HFFc6 (cell line): ENCODE measurements around the gene RPS19. TPM values are rescaled to one million over a fixed set of nuclear protein-coding genes. Genes with fewer than 3 reads are reported as not detected.
"Not testable (repeated sequence)": the region's sequence is repeated elsewhere in the genome, so short reads cannot be mapped to it uniquely, and the experiment has no call there.

Experiments used
- DNase-seq: peaks from one replicate; pipeline ENCODE4 v3.0.0-alpha.2; 2018
- H3K27ac Mint-ChIP-seq: 2 replicates; pipeline ENCODE4 v1.8.0; 2020; ENCODE audit warnings: mild to moderate bottlenecking, mixed read lengths
- H3K27me3 Mint-ChIP-seq: 2 replicates; pipeline ENCODE4 v1.8.0; 2021; ENCODE audit warnings: mild to moderate bottlenecking, moderate library complexity, mixed read lengths; ENCODE audit not compliant: insufficient read depth
- H3K36me3 Mint-ChIP-seq: 2 replicates; pipeline ENCODE4 v1.8.0; 2021; ENCODE audit warnings: low read depth, mixed read lengths
- H3K4me1 Mint-ChIP-seq: 2 replicates; pipeline ENCODE4 v1.8.0; 2020; ENCODE audit warnings: low read depth, mixed read lengths
- H3K4me3 Mint-ChIP-seq: 2 replicates; pipeline ENCODE4 v1.8.0; 2020; ENCODE audit warnings: mild to moderate bottlenecking, moderate library complexity, mixed read lengths
- H3K9me3 Mint-ChIP-seq: 2 replicates; pipeline ENCODE4 v1.8.0; 2020; ENCODE audit warnings: mild to moderate bottlenecking, mixed read lengths
- CTCF ChIP-seq: fragments of 200-600 bp; sonication (generic); IDR thresholded peaks from 2 replicates; pipeline ENCODE4 v1.5.0; 2021; ENCODE audit warnings: antibody characterized with exemption, mild to moderate bottlenecking
- total RNA-seq, 6 experiments: library from RNA; stranded (reverse); fragmentation: NEBNext Ultra II Directional; extraction: Animal tissue kit (Norgen Biotek cat#: 25700); gene quantifications; 2 replicates in 1 of 6; 3 replicates in 5 of 6; pipeline ENCODE4 v1.2.3, GENCODE V29; 2021

RPS19 gene
- total RNA-seq, 6 experiments from 2014 or later = 2,312 to 2,495 (median 2,438) TPM

DNA sequence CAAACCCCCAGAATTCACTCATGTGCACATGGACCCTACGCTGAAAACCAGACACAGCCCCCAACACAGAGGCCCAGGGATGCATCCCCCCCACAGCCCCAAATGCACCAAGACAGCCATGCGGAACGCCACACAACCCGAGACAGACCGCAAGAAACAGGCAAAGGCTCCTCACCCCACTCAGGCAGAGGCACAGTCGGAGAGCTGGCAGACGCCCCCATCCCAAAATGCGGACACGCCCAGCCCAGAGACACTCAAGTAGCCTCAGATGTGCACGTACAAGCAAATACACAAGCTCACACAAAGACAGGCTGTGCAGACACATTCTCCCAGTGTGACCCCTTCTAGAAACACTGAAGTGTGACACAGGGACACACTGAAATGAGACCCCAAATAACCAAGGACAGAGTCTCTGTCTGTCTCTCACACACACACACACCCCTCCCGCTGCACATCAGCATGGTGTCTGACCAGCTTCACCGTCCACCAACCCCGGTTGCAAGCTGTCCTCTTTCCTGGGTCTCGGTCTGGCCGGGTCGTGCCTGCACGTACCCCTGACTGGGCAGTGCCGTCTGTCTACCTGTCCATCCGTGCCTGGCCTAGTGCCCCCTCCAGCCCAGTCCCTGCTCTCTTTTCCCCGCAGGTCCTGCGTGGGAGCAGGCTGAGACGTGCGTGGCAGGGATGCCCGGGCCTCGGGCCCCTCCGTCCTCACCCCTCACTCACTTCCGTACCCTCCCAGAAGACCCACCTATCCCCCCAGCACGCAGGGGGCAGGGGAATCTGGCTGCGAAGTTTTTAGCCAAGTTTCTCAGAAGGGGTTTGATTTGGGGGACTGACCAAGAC lies 52.1 kb downstream of the RPS19 start:
- H3K4me3 Mint-ChIP-seq = no peak overlapping the region
- no peak overlapping the region for H3K27ac Mint-ChIP-seq
- H3K36me3 Mint-ChIP-seq = no peaks in the 10 kb centered on the region; the same call in 1 of the 2 replicates
- no peaks in the 10 kb centered on the region for H3K9me3 Mint-ChIP-seq
- H3K4me1 Mint-ChIP-seq = no peaks in the 10 kb centered on the region
- no peak for DNase-seq
- no peak for TF ChIP-seq CTCF
- H3K27me3 Mint-ChIP-seq = peaks cover 32% of the 10 kb centered on the region

- H3K4me1 Mint-ChIP-seq = no peaks in the 10 kb centered on the region
- no peak for TF ChIP-seq CTCF
- no peak overlapping the region for H3K27ac Mint-ChIP-seq
- H3K36me3 Mint-ChIP-seq = no peaks in the 10 kb centered on the region
- peaks cover 32% of the 10 kb centered on the region for H3K27me3 Mint-ChIP-seq
- no peak overlapping the region for H3K4me3 Mint-ChIP-seq
- no peak for DNase-seq
- no peaks in the 10 kb centered on the region for H3K9me3 Mint-ChIP-seq
These were observed 53.0 kb downstream of the RPS19 start for GRCh38 chr19:41912899-41913537.

- Mint-ChIP-seq H3K27ac (no peak overlapping the region), H3K4me3 (no peak overlapping the region), H3K4me1 (no peaks in the 10 kb centered on the region), H3K36me3 (no peaks in the 10 kb centered on the region), H3K9me3 (no peaks in the 10 kb centered on the region), H3K27me3 (peaks cover 32% of the 10 kb centered on the region)
- no peak for DNase-seq
- TF ChIP-seq CTCF = no peak
These were observed 53.7 kb downstream of the RPS19 start for GRCh38 chr19:41913538-41914423.

DNA sequence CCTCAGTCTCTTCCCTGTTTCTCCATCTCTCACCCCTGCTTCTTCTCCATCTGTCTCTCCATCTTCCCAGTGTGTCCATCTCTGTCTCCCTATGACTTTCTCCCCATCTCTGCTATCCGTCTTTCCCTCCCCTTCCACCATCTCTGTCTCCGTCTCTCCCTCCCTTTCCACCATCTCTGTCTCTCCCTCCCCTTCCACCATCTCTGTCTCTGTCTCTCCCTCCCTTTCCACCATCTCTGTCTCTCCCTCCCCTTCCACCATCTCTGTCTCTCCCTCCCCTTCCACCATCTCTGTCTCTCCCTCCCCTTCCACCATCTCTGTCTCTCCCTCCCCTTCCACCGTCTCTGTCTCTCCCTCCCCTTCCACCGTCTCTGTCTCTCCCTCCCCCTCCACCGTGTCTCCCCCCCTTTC lies 54.4 kb downstream of the RPS19 start:
- not testable (repeated sequence) for H3K27ac Mint-ChIP-seq, H3K36me3 Mint-ChIP-seq, H3K4me1 Mint-ChIP-seq, DNase-seq, H3K9me3 Mint-ChIP-seq, H3K4me3 Mint-ChIP-seq
- peaks cover 30% of the 10 kb centered on the region for H3K27me3 Mint-ChIP-seq

DNA sequence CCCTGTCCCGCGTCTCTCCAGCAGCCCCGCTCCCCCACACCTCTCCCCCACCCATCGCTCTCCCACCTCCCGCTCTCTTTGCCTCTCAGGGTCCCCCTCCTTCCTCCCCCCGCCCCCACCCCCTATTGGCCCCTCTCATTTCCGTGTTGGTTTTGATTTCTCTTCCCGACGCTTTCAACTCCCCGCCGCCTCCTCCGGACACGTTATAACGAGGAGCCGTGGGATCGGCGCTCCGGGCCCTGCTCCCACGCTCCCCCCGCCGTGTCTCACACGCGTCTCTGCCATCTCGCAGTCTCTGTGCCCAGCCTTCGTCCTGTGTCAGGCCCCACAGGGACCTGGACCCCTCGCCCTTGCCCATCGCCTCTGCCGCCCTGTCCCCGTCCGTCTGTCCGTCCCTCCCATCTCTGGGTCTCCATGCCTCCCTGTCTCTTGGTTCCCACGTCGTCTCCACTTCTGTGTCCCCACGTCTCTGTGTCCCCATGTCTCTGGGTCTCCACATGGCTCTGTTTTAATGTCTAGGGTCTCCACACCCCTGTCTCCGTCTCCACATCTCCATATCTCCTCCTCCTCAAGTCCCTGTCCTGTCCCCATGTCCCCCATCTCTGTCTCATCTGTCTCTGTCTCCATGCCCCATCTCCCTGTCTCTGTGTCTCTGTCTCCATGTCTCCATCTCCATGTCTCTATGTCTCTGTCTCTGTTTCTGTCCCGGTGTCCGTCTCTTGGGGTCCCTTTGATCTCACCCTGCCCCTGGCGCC lies 55.1 kb downstream of the RPS19 start:
- Mint-ChIP-seq H3K9me3 (no peaks in the 10 kb centered on the region), H3K27ac (no peak overlapping the region), H3K4me1 (no peaks in the 10 kb centered on the region), H3K36me3 (no peaks in the 10 kb centered on the region), H3K4me3 (no peak overlapping the region), H3K27me3 (peaks cover 29% of the 10 kb centered on the region)
- no peak for DNase-seq
- no peak for TF ChIP-seq CTCF
